HCT116 (cell line): ENCODE measurements around the gene MED15. TPM values are rescaled to one million over a fixed set of nuclear protein-coding genes. Genes with fewer than 3 reads are reported as not detected.

Experiments used
- ATAC-seq: fragments of 200-7000 bp; cut with Tn5 transposase; 2 replicates; pipeline ENCODE4 v1.9.1; 2020; ENCODE audit warnings: mild to moderate bottlenecking, moderate library complexity
- BruUV-seq: library from RNA; stranded (reverse); fragments of 400-500 nt; replicated peaks from 2 replicates; lab custom pipeline; 2021; lab: Mats Ljungman, UMichigan
- CTCF ChIA-PET: fragments of 300-600 bp; sonication (Branson Sonifier 250); formaldehyde crosslinking; loops from one replicate; lab custom pipeline; 2021; ENCODE audit warnings: antibody characterized with exemption; lab: Charles Lee
- POLR2A ChIA-PET: fragments of 300-600, 350-600 bp; sonication (Branson Sonifier 250); formaldehyde crosslinking; loops from one replicate; lab custom pipeline; 2021; ENCODE audit warnings: antibody characterized with exemption; lab: Charles Lee
- RAD21 ChIA-PET, 2 experiments: fragments of 300-600 bp; sonication (Branson Sonifier 250); formaldehyde crosslinking; loops; one replicate each; lab custom pipeline; 2023; ENCODE audit warnings: low total read pairs in 2 of 2; ENCODE audit not compliant: uncharacterized antibody in 2 of 2, unreplicated experiment in 2 of 2, low non-redundant PET in 1 of 2; lab: Charles Lee
- DNase-seq: peaks from one replicate; pipeline ENCODE4 v3.0.0-alpha.2; 2010; ENCODE audit warnings: low read depth, low spot score
- H2AFZ ChIP-seq: fragments of 200-600 bp; shearing (Covaris generic), sonication (generic); 2 replicates; pipeline ENCODE4 v1.6.1; 2017; ENCODE audit warnings: low read depth, mixed run types, mixed read lengths, antibody characterized with exemption, low read length; ENCODE audit not compliant: poor library complexity, severe bottlenecking
- H3K27ac ChIP-seq: 2 replicates; pipeline ENCODE4 v1.5.1; 2012; ENCODE audit warnings: low read depth, low read length
- H3K27me3 ChIP-seq: fragments of 200-600 bp; sonication (generic); 2 replicates; pipeline ENCODE4 v1.6.1; 2016; ENCODE audit warnings: mixed run types, low read length, mixed read lengths; ENCODE audit not compliant: insufficient read depth
- H3K36me3 ChIP-seq, 2 experiments: fragments of 200-500 bp in 1 of 2; fragments of 200-600 bp in 1 of 2; sonication (Bioruptor generic) in 1 of 2; sonication (generic) in 1 of 2; 2 replicates each; pipeline versions ENCODE4 v1.5.1 to v1.6.1; 2014 to 2016; ENCODE audit warnings: low read length in 2 of 2, inconsistent platforms in 1 of 2, mixed read lengths in 1 of 2, mixed run types in 1 of 2; ENCODE audit not compliant: insufficient read depth in 2 of 2, control insufficient read depth in 1 of 2
- H3K4me1 ChIP-seq, 2 experiments: fragments of 200-600 bp in 1 of 2; sonication (generic) in 1 of 2; 2 replicates each; pipeline versions ENCODE4 v1.5.1 to v1.6.1; 2012 to 2017; ENCODE audit warnings: low read length in 2 of 2, inconsistent platforms in 1 of 2, mild to moderate bottlenecking in 1 of 2, mixed read lengths in 1 of 2, mixed run types in 1 of 2, moderate library complexity in 1 of 2; ENCODE audit not compliant: insufficient read depth in 2 of 2, control insufficient read depth in 1 of 2
- H3K4me2 ChIP-seq: fragments of 200-600 bp; sonication (generic); 2 replicates; pipeline ENCODE4 v1.6.1; 2017; ENCODE audit warnings: mixed run types, low read length, mixed read lengths
- H3K4me3 ChIP-seq, 2 experiments: fragments of 200-600 bp in 1 of 2; sonication (generic) in 1 of 2; replicated peaks in 1 of 2; 2 replicates each; pipeline ENCODE4 v1.5.1; 2011 to 2016; ENCODE audit warnings: low read length in 2 of 2, control low read depth in 1 of 2, low read depth in 1 of 2, mild to moderate bottlenecking in 1 of 2, mixed read lengths in 1 of 2, mixed run types in 1 of 2
- H3K79me2 ChIP-seq: fragments of 200-600 bp; sonication (generic); 2 replicates; pipeline ENCODE4 v1.6.1; 2017; ENCODE audit warnings: mild to moderate bottlenecking, mixed run types, low read length, moderate library complexity, mixed read lengths; ENCODE audit not compliant: insufficient read depth
- H3K9ac ChIP-seq: fragments of 200-600 bp; sonication (generic); 2 replicates; pipeline ENCODE4 v1.6.1; 2016; ENCODE audit warnings: low read length, mixed read lengths
- H3K9me2 ChIP-seq: fragments of 200-600 bp; sonication (generic), shearing (Covaris generic); 2 replicates; pipeline ENCODE4 v1.6.1; 2017; ENCODE audit warnings: mixed run types, mild to moderate bottlenecking, moderate library complexity; ENCODE audit not compliant: insufficient read depth
- H3K9me3 ChIP-seq, 2 experiments: fragments of 200-500 bp in 1 of 2; fragments of 200-600 bp in 1 of 2; sonication (Bioruptor generic) in 1 of 2; sonication (generic) in 1 of 2; 2 replicates each; pipeline ENCODE4 v1.6.1; 2014 to 2017; ENCODE audit warnings: low read length in 2 of 2, mixed read lengths in 2 of 2, inconsistent platforms in 1 of 2, low read depth in 1 of 2, mild to moderate bottlenecking in 1 of 2, mixed run types in 1 of 2, moderate library complexity in 1 of 2; ENCODE audit not compliant: control insufficient read depth in 1 of 2, insufficient read depth in 1 of 2
- H4K20me1 ChIP-seq: fragments of 200-600 bp; sonication (generic), shearing (Covaris generic); 2 replicates; pipeline ENCODE4 v1.6.1; 2017; ENCODE audit warnings: mixed run types, mild to moderate bottlenecking, moderate library complexity; ENCODE audit not compliant: insufficient read depth
- CEBPB ChIP-seq: IDR thresholded peaks from 2 replicates; pipeline ENCODE4 v1.6.1; 2012; ENCODE audit warnings: low read depth
- EGR1 ChIP-seq: IDR thresholded peaks from 2 replicates; pipeline ENCODE4 v1.6.1; 2012; ENCODE audit warnings: low read depth
- RAD21 ChIP-seq: IDR thresholded peaks from 2 replicates; pipeline ENCODE4 v1.6.1; 2012; ENCODE audit warnings: low read depth, mild to moderate bottlenecking
- SIN3A ChIP-seq: IDR thresholded peaks from 2 replicates; pipeline ENCODE4 v1.6.1; 2012; ENCODE audit warnings: low read depth
- ZNF274 ChIP-seq: fragments of 200-500 bp; sonication (Bioruptor generic); IDR thresholded peaks from 2 replicates; pipeline ENCODE4 v1.6.1; 2014; ENCODE audit warnings: mild to moderate bottlenecking, low read depth, low read length, inconsistent platforms
- intact Hi-C: fragments of 100-400 bp; cut with micrococcal nuclease; formaldehyde crosslinking; loops from 2 replicates; pipeline ENCODE4 v1.10.0; 2022
- total RNA-seq: library from RNA; stranded (reverse); gene quantifications from one replicate; pipeline ENCODE4 v1.2.1, GENCODE V29; 2021; ENCODE audit not compliant: unreplicated experiment
- TF ChIP-seq, protein P1 (sequence below), 3 experiments: fragments of 200-600 bp in 1 of 3; sonication (generic) in 1 of 3; IDR thresholded peaks in 2 of 3; conservative IDR thresholded peaks in 1 of 3; 2 replicates each; pipeline ENCODE4 v1.5.1; 2012 to 2017; ENCODE audit warnings: low read depth in 2 of 3, low read length in 2 of 3, antibody characterized with exemption in 1 of 3, borderline replicate concordance in 1 of 3, control low read depth in 1 of 3, mild to moderate bottlenecking in 1 of 3, mixed read lengths in 1 of 3, mixed run types in 1 of 3, moderate library complexity in 1 of 3; ENCODE audit not compliant: insufficient read depth in 1 of 3

Gene MED15
- total RNA-seq, 1 experiment from 2014 or later = 81.3 TPM

- Histone ChIP-seq H2AFZ (peak overlapping the region; percentile 88), H3K9me2 (no peaks in the 10 kb centered on the region), H3K27ac (no peak overlapping the region), H3K36me3 (no peaks in the 10 kb centered on the region), H3K27me3 (no peaks in the 10 kb centered on the region), H3K4me3 (no peak overlapping the region), H3K9me3 (no peaks in the 10 kb centered on the region), H3K4me1 (peaks cover 4 to 11% of the 10 kb centered on the region in 2 experiments; a peak in 3 of 4 replicates)
- ChIA-PET RAD21 (interaction anchor here in 1 of 2 experiments (1.0 kb wide), 1 partner anchor 14 kb away, joined by 3 read pairs; no protein-coding TSS in a partner anchor), POLR2A (no interaction called here), CTCF (interaction anchor here (0.6 to 1.3 kb wide), 9 partner anchors 13 to 188 kb away, joined by 3 to 6 read pairs (median 4); no protein-coding TSS in a partner anchor)
- peak; percentile 98 for ATAC-seq
- intact Hi-C loops = loop anchor here (1.0 to 2.0 kb wide), 3 partner anchors 91 to 178 kb away; no protein-coding TSS in a partner anchor
- peak; percentile 83 for DNase-seq
- TF ChIP-seq ZNF274 = no peak
- no peak for TF ChIP-seq SIN3A
- no peak for TF ChIP-seq EGR1
- TF ChIP-seq, protein P1, sequence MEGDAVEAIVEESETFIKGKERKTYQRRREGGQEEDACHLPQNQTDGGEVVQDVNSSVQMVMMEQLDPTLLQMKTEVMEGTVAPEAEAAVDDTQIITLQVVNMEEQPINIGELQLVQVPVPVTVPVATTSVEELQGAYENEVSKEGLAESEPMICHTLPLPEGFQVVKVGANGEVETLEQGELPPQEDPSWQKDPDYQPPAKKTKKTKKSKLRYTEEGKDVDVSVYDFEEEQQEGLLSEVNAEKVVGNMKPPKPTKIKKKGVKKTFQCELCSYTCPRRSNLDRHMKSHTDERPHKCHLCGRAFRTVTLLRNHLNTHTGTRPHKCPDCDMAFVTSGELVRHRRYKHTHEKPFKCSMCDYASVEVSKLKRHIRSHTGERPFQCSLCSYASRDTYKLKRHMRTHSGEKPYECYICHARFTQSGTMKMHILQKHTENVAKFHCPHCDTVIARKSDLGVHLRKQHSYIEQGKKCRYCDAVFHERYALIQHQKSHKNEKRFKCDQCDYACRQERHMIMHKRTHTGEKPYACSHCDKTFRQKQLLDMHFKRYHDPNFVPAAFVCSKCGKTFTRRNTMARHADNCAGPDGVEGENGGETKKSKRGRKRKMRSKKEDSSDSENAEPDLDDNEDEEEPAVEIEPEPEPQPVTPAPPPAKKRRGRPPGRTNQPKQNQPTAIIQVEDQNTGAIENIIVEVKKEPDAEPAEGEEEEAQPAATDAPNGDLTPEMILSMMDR (IDR thresholded peaks at IDR 0.05 in 2 of 3, conservative IDR thresholded peaks at IDR 0.05 in 1 of 3; ENCODE audit: borderline replicate concordance in 1 of 3, insufficient read depth in 1 of 3, low read depth in 2 of 3, low read length in 2 of 3) = peak; percentile 86 to 95 (median 87)
- TF ChIP-seq RAD21 = peak; percentile 91
- TF ChIP-seq CEBPB = peak; percentile 88
- TF ChIP-seq, all 23 proteins: peak for 3
- no TSS peak for BruUV-seq
- H4K20me1 ChIP-seq = no peaks in the 10 kb centered on the region
- no peak overlapping the region for H3K9ac ChIP-seq
- no peaks in the 10 kb centered on the region for H3K79me2 ChIP-seq
- H3K4me2 ChIP-seq = peak overlapping the region; percentile 37
These were observed 98.8 kb downstream of the MED15 start for GRCh38 chr22:20606041-20606783.
